Coronary artery (tissue), 2 donors: ENCODE results near the gene PLXDC1.
A peak's percentile ranks its signal among the peaks of the same experiment; 100 is the strongest.

Experiments
- DNase-seq: peaks from one replicate; pipeline ENCODE4 v3.0.0-alpha.2; 2017; ENCODE audit warnings: low spot score
- H3K27ac ChIP-seq, 2 donors: fragments of 200-600 bp; sonication (generic); one replicate each; pipeline ENCODE4 v1.5.1; 2016 to 2019
- H3K4me3 ChIP-seq: fragments of 200-600 bp; sonication (generic); 2 replicates; pipeline ENCODE4 v1.5.1; 2016; ENCODE audit warnings: mild to moderate bottlenecking, moderate library complexity
- TF ChIP-seq, protein P1 (sequence below): fragments of 200-600 bp; sonication (generic); IDR thresholded peaks from one replicate; pipeline ENCODE4 v1.5.1; 2019; ENCODE audit warnings: antibody characterized with exemption

Gene PLXDC1

DNA sequence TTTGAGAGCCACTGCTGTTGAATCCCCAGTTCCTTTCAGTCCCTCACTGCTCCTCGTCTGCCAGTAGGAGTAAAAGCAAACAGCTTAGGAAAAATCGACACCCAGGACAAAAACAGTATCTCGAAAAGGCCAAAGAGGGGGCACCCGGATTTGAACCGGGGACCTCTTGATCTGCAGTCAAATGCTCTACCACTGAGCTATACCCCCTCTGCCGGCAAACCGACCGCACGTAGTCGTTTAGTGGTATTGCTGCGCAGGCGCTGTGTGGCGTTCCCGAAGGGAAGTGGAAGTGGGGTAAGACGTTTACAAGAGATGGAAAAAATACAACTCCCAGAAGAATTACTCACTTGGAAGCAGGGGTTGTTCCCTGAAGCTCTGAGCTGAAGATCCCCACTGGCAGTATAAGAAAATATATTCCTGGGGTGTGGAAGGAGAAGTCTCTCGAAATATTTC, 2.2 kb upstream of the PLXDC1 start:
- H3K4me3 ChIP-seq: peak overlapping the region; percentile 82
- DNase-seq: peak; percentile 96
- H3K27ac ChIP-seq: peak overlapping the region; percentile 88 to 96
- TF ChIP-seq, protein P1, sequence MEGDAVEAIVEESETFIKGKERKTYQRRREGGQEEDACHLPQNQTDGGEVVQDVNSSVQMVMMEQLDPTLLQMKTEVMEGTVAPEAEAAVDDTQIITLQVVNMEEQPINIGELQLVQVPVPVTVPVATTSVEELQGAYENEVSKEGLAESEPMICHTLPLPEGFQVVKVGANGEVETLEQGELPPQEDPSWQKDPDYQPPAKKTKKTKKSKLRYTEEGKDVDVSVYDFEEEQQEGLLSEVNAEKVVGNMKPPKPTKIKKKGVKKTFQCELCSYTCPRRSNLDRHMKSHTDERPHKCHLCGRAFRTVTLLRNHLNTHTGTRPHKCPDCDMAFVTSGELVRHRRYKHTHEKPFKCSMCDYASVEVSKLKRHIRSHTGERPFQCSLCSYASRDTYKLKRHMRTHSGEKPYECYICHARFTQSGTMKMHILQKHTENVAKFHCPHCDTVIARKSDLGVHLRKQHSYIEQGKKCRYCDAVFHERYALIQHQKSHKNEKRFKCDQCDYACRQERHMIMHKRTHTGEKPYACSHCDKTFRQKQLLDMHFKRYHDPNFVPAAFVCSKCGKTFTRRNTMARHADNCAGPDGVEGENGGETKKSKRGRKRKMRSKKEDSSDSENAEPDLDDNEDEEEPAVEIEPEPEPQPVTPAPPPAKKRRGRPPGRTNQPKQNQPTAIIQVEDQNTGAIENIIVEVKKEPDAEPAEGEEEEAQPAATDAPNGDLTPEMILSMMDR: no peak

DNA sequence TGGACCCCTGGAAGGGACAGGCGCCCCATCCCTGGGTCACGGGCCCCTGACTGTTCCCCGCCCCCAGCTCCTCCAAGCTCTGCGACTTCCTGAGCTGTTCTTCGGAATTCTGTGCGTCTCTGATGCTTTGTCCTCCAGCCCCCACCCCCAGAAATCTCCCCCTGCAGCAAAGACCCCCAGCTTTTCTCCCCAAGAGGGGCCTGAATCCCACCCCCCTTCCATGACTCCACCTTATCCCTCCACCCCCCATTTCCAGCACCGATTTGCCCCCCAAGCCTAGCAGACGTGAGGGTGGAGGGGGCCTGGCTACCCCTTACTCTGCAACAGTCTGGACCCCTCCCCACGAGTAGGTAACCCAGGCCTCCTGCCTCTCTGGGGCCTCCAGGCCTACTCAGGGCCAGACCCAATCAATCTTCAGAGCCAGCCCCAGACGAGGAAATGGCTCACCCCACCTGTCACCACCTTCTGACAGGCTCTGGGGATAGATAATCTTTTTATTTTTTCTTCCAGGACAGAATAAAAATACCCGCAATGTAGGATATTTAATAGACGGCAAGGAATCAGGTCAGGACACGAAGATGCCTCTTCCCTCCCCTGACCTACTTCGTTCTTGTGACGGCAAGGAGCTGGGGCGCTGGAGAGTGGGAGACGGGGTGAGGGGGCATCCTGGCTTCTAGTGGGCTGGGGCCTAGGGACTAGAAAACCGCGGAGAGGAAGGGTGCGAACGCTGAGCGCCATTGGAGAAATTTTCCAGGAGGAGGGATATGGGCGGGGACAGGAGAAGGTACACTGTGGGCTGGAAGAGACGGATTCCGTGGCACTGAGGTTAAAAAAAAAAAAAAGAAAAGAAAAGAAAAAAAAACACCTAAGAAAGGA, 744 bp upstream of the PLXDC1 start:
- peak overlapping the region; percentile 36 to 68 for H3K27ac ChIP-seq
- TF ChIP-seq, protein P1: no peak
- peak overlapping the region; percentile 82 for H3K4me3 ChIP-seq
- no peak for DNase-seq

DNA sequence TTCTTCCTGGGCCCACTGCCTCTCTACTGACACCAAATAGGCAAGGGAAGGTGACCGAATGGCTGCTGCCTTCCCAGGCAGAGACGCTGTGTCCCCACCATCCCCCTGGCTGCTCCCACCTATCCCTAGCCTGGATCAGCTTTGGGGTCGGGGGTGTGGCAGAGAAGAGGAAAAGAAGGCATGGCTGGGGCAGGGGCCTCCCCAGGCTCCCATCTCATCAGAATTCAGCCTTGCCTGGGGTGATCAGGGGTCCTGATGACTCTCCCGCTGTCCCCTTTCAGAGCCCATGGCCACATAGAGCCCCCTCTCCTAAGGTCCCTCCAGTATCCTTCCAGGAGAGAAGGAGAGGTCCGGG, 665 bp downstream of the PLXDC1 start:
- H3K27ac ChIP-seq: peak overlapping the region in 1 of 2 donors; percentile 68
- H3K4me3 ChIP-seq: peak overlapping the region; percentile 82

DNA sequence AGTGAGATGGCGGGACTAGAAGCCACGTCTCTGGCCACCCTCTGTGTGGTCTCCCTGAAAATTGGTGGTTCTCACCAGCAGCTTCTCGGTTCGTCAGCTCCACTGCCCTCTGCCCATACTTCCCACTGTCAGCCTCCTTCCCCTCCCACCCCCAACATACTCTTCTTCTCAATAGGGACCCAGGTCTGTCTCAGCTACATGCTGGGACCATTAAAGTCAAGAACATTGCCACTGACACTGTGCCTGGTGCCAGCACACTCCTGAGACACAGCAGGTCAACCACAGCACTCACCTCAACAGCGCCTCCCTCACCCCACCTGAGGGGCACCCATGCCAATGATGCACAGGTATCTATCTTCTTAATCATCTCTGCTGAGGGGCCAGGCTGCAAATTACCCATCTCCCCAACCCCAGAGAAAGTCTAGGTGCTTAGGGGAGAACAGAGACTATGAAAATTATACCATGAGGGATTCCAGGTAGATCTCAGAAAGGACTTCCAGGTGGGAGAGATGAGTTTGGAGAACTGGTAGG, 1.3 kb downstream of the PLXDC1 start:
- Histone ChIP-seq H3K4me3 (no peak overlapping the region), H3K27ac (no peak overlapping the region)
- no peak for DNase-seq
- TF ChIP-seq, protein P1: no peak

More for the DNA sequence above, 665 bp downstream of the PLXDC1 start:
- TF ChIP-seq, protein P1: no peak
- no peak for DNase-seq

DNA sequence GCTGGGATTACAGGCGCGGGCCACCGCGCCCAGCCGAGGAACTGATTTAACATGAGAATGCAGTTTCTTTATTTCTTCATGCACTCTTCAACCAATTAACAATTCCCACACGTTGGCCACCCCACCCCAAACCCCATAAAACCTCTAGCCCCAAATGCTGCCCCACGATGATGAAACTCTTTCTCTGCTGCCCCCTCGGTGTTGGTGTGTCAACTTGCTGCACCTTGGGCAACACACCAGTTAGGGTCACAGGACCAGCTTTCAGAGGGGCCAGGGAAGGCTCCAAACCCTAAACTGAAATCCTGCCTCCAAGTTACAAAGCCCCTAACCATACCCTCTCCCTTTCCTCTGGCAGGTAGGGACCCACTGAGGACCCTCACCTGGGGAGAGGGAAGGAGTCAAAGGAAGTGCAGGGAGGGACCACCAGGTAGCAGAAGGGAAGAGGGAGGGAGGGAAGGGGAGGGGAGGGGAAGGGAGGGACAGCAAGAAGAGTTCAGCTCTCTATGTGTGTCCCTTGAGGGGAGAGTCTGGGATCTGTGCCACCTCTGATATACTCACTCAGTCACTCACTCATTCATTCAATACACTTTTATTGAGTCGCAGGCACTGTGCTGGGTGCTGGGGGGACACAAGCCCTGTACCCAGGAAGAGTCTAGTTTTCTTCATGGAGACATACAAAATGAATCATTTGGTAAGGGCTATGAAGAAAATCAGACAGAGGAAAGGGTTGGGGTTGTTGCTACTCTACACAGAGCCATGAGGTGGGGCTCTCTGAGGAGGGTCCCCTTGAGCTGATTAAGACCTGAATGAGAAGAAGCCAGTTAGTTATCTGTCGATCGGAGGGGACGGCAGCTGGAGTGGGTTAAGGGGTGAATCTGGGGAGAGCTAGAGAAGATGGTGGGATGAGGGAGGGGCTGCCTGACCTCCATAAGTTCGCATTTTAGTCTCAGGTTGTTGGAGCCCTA, 3.9 kb downstream of the PLXDC1 start:
- TF ChIP-seq, protein P1: no peak
- no peak for DNase-seq
- no peak overlapping the region for H3K27ac ChIP-seq
- H3K4me3 ChIP-seq: no peak overlapping the region

DNA sequence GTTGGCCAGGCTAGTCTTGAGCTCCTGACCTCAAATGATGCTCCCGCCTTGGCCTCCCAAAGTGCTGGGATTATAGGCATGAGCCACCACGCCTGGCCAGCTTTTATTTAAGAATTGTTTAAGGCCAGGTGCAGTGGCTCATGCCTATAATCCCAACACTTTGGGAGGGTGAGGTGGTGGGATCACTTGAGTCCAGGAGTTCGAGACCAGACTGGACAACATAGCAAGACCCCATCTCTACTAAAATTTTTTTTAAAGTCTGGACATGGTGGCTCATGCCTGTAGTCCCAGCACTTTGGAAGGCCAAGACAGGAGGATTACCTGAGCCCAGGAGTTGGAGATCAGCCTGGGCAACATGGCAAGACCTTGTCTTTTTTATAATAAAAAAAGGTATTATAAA, 5.2 kb downstream of the PLXDC1 start:
- TF ChIP-seq, protein P1: no peak
- no peak overlapping the region for H3K27ac ChIP-seq
- no peak overlapping the region for H3K4me3 ChIP-seq
- DNase-seq: no peak
